HEK293 (cell line): ENCODE results near the gene NKPD1.

Experiments used
- CTCF ChIA-PET: fragments of 350-600 bp; formaldehyde crosslinking; extraction: SDS; loops from one replicate; lab custom pipeline; 2021; ENCODE audit warnings: antibody characterized with exemption; lab: Yijun Ruan, JAX
- POLR2A ChIA-PET: fragments of 300-600 bp; formaldehyde crosslinking; extraction: SDS; loops from one replicate; lab custom pipeline; 2020; ENCODE audit warnings: antibody characterized with exemption, inconsistent platforms; lab: Yijun Ruan, JAX
- H3K27ac ChIP-seq: fragments of 200-500 bp; sonication (Bioruptor generic); 2 replicates; pipeline ENCODE4 v1.5.1; 2014; ENCODE audit warnings: low read depth, low read length, control low read depth, inconsistent platforms; ENCODE audit errors: extremely low read depth
- H3K36me3 ChIP-seq, 2 experiments: fragments of 200-500 bp in 1 of 2; sonication (Bioruptor generic) in 1 of 2; 1 replicate in 1 of 2; 2 replicates in 1 of 2; pipeline ENCODE4 v1.5.1; 2014 to 2017; ENCODE audit warnings: inconsistent platforms in 2 of 2, low read length in 2 of 2; ENCODE audit not compliant: control insufficient read depth in 2 of 2, insufficient read depth in 1 of 2
- H3K4me1 ChIP-seq: fragments of 200-500 bp; sonication (Bioruptor generic); 2 replicates; pipeline ENCODE4 v1.5.1; 2014; ENCODE audit warnings: mild to moderate bottlenecking, low read length, inconsistent platforms; ENCODE audit not compliant: control insufficient read depth, insufficient read depth
- H3K4me3 ChIP-seq: 2 replicates; pipeline ENCODE4 v1.5.1; 2011; ENCODE audit warnings: low read depth, mild to moderate bottlenecking, control low read depth, low read length, moderate library complexity
- H3K9me3 ChIP-seq: fragments of 200-500 bp; sonication (Bioruptor generic); 2 replicates; pipeline ENCODE4 v1.5.1; 2014; ENCODE audit warnings: low read depth, low read length, inconsistent platforms; ENCODE audit not compliant: control insufficient read depth, insufficient read depth
- CTCF ChIP-seq: fragments of 450-650 bp; formaldehyde crosslinking; IDR thresholded peaks from 2 replicates; pipeline ENCODE4 v1.5.1; 2016; ENCODE audit warnings: missing biosample characterization, missing genetic modification characterization
- GFI1B ChIP-seq: fragments of 450-650 bp; formaldehyde crosslinking; IDR thresholded peaks from 2 replicates; pipeline ENCODE4 v1.5.1; 2016; ENCODE audit warnings: missing biosample characterization, missing genetic modification characterization
- GLI4 ChIP-seq: fragments of 450-650 bp; formaldehyde crosslinking; IDR thresholded peaks from 2 replicates; pipeline ENCODE4 v1.5.1; 2016; ENCODE audit warnings: missing biosample characterization, missing genetic modification characterization
- KLF8 ChIP-seq: fragments of 450-650 bp; formaldehyde crosslinking; IDR thresholded peaks from 2 replicates; pipeline ENCODE4 v1.5.1; 2016; ENCODE audit warnings: missing biosample characterization, missing genetic modification characterization
- KLF9 ChIP-seq: fragments of 450-650 bp; formaldehyde crosslinking; IDR thresholded peaks from 2 replicates; pipeline ENCODE4 v1.5.1; 2016; ENCODE audit warnings: missing biosample characterization, missing genetic modification characterization, low read depth
- SALL2 ChIP-seq: fragments of 450-650 bp; formaldehyde crosslinking; IDR thresholded peaks from 2 replicates; pipeline ENCODE4 v1.5.0; 2017; ENCODE audit warnings: missing biosample characterization, mild to moderate bottlenecking, missing genetic modification characterization, borderline replicate concordance
- SCRT1 ChIP-seq: fragments of 450-650 bp; formaldehyde crosslinking; IDR thresholded peaks from 2 replicates; pipeline ENCODE4 v1.5.1; 2016; ENCODE audit warnings: missing biosample characterization, missing genetic modification characterization, borderline replicate concordance
- SP2 ChIP-seq: fragments of 450-650 bp; formaldehyde crosslinking; IDR thresholded peaks from 2 replicates; pipeline ENCODE4 v1.5.1; 2016; ENCODE audit warnings: missing biosample characterization, missing genetic modification characterization
- WT1 ChIP-seq: fragments of 450-650 bp; formaldehyde crosslinking; IDR thresholded peaks from 2 replicates; pipeline ENCODE4 v1.5.1; 2016; ENCODE audit warnings: missing biosample characterization, missing genetic modification characterization
- YY1 ChIP-seq: fragments of 450-650 bp; formaldehyde crosslinking; IDR thresholded peaks from 2 replicates; pipeline ENCODE4 v1.5.1; 2018; ENCODE audit warnings: missing biosample characterization, missing genetic modification characterization
- ZBTB10 ChIP-seq: fragments of 450-650 bp; formaldehyde crosslinking; IDR thresholded peaks from 2 replicates; pipeline ENCODE4 v1.5.1; 2016; ENCODE audit warnings: missing biosample characterization, missing genetic modification characterization
- ZBTB20 ChIP-seq: fragments of 450-650 bp; formaldehyde crosslinking; IDR thresholded peaks from 2 replicates; pipeline ENCODE4 v1.5.1; 2016; ENCODE audit warnings: missing biosample characterization, missing genetic modification characterization
- ZFP37 ChIP-seq: fragments of 450-650 bp; formaldehyde crosslinking; IDR thresholded peaks from 2 replicates; pipeline ENCODE4 v1.5.1; 2016; ENCODE audit warnings: missing biosample characterization, missing genetic modification characterization
- ZFP41 ChIP-seq: fragments of 450-650 bp; formaldehyde crosslinking; IDR thresholded peaks from 2 replicates; pipeline ENCODE4 v1.5.1; 2016; ENCODE audit warnings: missing biosample characterization, missing genetic modification characterization, borderline replicate concordance
- ZFP69B ChIP-seq: fragments of 450-650 bp; formaldehyde crosslinking; IDR thresholded peaks from 2 replicates; pipeline ENCODE4 v1.5.1; 2016; ENCODE audit warnings: missing biosample characterization, missing genetic modification characterization
- ZNF112 ChIP-seq: fragments of 450-650 bp; formaldehyde crosslinking; IDR thresholded peaks from 2 replicates; pipeline ENCODE4 v1.5.0; 2017; ENCODE audit warnings: missing biosample characterization, missing genetic modification characterization
- ZNF19 ChIP-seq: fragments of 450-650 bp; formaldehyde crosslinking; IDR thresholded peaks from 2 replicates; pipeline ENCODE4; 2016; ENCODE audit warnings: missing biosample characterization, missing genetic modification characterization, low read depth
- ZNF202 ChIP-seq: fragments of 450-650 bp; formaldehyde crosslinking; IDR thresholded peaks from 2 replicates; pipeline ENCODE4 v1.5.1; 2016; ENCODE audit warnings: missing biosample characterization, missing genetic modification characterization, borderline replicate concordance
- ZNF239 ChIP-seq: fragments of 450-650 bp; formaldehyde crosslinking; IDR thresholded peaks from 2 replicates; pipeline ENCODE4 v1.5.1; 2016; ENCODE audit warnings: missing biosample characterization, missing genetic modification characterization
- ZNF248 ChIP-seq: fragments of 450-650 bp; formaldehyde crosslinking; IDR thresholded peaks from 2 replicates; pipeline ENCODE4 v1.5.1; 2017; ENCODE audit warnings: missing biosample characterization, missing genetic modification characterization
- ZNF426 ChIP-seq: fragments of 450-650 bp; formaldehyde crosslinking; IDR thresholded peaks from 2 replicates; pipeline ENCODE4 v1.5.1; 2017; ENCODE audit warnings: missing biosample characterization, missing genetic modification characterization, mild to moderate bottlenecking, inconsistent platforms, moderate library complexity
- ZNF473 ChIP-seq: fragments of 450-650 bp; formaldehyde crosslinking; IDR thresholded peaks from 2 replicates; pipeline ENCODE4 v1.5.1; 2017; ENCODE audit warnings: missing biosample characterization, missing genetic modification characterization
- ZNF544 ChIP-seq: fragments of 450-650 bp; formaldehyde crosslinking; IDR thresholded peaks from 2 replicates; pipeline ENCODE4 v1.5.0; 2017; ENCODE audit warnings: missing biosample characterization, missing genetic modification characterization
- ZNF548 ChIP-seq: fragments of 450-650 bp; formaldehyde crosslinking; IDR thresholded peaks from 2 replicates; pipeline ENCODE4 v1.5.1; 2016; ENCODE audit warnings: missing biosample characterization, missing genetic modification characterization
- ZNF596 ChIP-seq: fragments of 450-650 bp; IDR thresholded peaks from 2 replicates; pipeline ENCODE4 v1.5.0; 2018; ENCODE audit warnings: missing biosample characterization, mild to moderate bottlenecking, missing genetic modification characterization, moderate library complexity
- ZNF654 ChIP-seq: fragments of 450-650 bp; formaldehyde crosslinking; IDR thresholded peaks from 2 replicates; pipeline ENCODE4 v1.5.1; 2016; ENCODE audit warnings: low read depth, missing biosample characterization, missing genetic modification characterization
- ZNF701 ChIP-seq: fragments of 450-650 bp; formaldehyde crosslinking; IDR thresholded peaks from 2 replicates; pipeline ENCODE4 v1.5.1; 2016; ENCODE audit warnings: missing biosample characterization, missing genetic modification characterization
- ZSCAN16 ChIP-seq: fragments of 450-650 bp; formaldehyde crosslinking; IDR thresholded peaks from 2 replicates; pipeline ENCODE4 v1.5.1; 2016; ENCODE audit warnings: missing biosample characterization, missing genetic modification characterization
- TF ChIP-seq, protein P1 (sequence below): fragments of 450-650 bp; formaldehyde crosslinking; IDR thresholded peaks from 2 replicates; pipeline ENCODE4 v1.5.1; 2017; ENCODE audit warnings: missing biosample characterization, missing genetic modification characterization
- TF ChIP-seq, protein P2 (sequence below): fragments of 450-650 bp; formaldehyde crosslinking; IDR thresholded peaks from 2 replicates; pipeline ENCODE4 v1.5.1; 2016; ENCODE audit warnings: missing biosample characterization, missing genetic modification characterization

NKPD1 gene

GRCh38 chr19:45178262-45179071 lies 17.7 kb upstream of the NKPD1 start, which contains the start of gene BLOC1S3:
Gene BLOC1S3, plus strand, starts transcription at chr19:45178784. Its CDS starts 513 bp downstream, at chr19:45179297.
- ChIA-PET CTCF (interaction anchor here (0.6 to 2.8 kb wide), 14 partner anchors 9 to 307 kb away, joined by 3 to 16 read pairs (median 4); no protein-coding TSS in a partner anchor), POLR2A (interaction anchor here (0.5 to 4.2 kb wide), 22 partner anchors 10 to 1087 kb away, joined by 3 to 54 read pairs (median 4); partner anchors contain the start of genes CLASRP, CLPTM1, ERCC2 and GEMIN7)
- H3K9me3 ChIP-seq, result no peaks in the 10 kb centered on the region
- peaks cover 8 to 9% of the 10 kb centered on the region in 2 experiments for H3K36me3 ChIP-seq
- H3K4me1 ChIP-seq, result peaks cover 8% of the 10 kb centered on the region
- H3K27ac ChIP-seq, result peak within 1 kb of the TSS; percentile 85
- H3K4me3 ChIP-seq, result peak within 1 kb of the TSS; percentile 83
- TF ChIP-seq ZSCAN16 (tag by site-specific recombination) (no peak), CTCF (tag by site-specific recombination) (peak; percentile 97), ZNF654 (tag by site-specific recombination) (no peak), ZNF202 (tag by site-specific recombination) (no peak), ZNF112 (no peak), SALL2 (tag by site-specific recombination) (no peak), ZNF239 (tag by site-specific recombination) (no peak), SCRT1 (tag by site-specific recombination) (no peak), YY1 (no peak), ZNF248 (tag by site-specific recombination) (no peak), ZNF544 (tag by site-specific recombination) (no peak), SP2 (tag by site-specific recombination) (peak; percentile 98), ZNF19 (tag by site-specific recombination) (no peak), WT1 (tag by site-specific recombination) (no peak), ZFP37 (tag by site-specific recombination) (no peak), KLF9 (tag by site-specific recombination) (peak; percentile 89), ZNF701 (tag by site-specific recombination) (no peak), ZBTB10 (tag by site-specific recombination) (no peak), ZBTB20 (tag by site-specific recombination) (peak; percentile 89), ZNF426 (tag by site-specific recombination) (no peak), KLF8 (tag by site-specific recombination) (peak; percentile 3), GFI1B (tag by site-specific recombination) (no peak), ZFP69B (no peak), ZNF548 (tag by site-specific recombination) (no peak), ZNF596 (tag by site-specific recombination) (no peak), ZNF473 (tag by site-specific recombination) (no peak), GLI4 (tag by site-specific recombination) (no peak), ZFP41 (no peak)
- TF ChIP-seq, protein P1, sequence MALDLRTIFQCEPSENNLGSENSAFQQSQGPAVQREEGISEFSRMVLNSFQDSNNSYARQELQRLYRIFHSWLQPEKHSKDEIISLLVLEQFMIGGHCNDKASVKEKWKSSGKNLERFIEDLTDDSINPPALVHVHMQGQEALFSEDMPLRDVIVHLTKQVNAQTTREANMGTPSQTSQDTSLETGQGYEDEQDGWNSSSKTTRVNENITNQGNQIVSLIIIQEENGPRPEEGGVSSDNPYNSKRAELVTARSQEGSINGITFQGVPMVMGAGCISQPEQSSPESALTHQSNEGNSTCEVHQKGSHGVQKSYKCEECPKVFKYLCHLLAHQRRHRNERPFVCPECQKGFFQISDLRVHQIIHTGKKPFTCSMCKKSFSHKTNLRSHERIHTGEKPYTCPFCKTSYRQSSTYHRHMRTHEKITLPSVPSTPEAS (tag by site-specific recombination), result no peak
- TF ChIP-seq, protein P2, sequence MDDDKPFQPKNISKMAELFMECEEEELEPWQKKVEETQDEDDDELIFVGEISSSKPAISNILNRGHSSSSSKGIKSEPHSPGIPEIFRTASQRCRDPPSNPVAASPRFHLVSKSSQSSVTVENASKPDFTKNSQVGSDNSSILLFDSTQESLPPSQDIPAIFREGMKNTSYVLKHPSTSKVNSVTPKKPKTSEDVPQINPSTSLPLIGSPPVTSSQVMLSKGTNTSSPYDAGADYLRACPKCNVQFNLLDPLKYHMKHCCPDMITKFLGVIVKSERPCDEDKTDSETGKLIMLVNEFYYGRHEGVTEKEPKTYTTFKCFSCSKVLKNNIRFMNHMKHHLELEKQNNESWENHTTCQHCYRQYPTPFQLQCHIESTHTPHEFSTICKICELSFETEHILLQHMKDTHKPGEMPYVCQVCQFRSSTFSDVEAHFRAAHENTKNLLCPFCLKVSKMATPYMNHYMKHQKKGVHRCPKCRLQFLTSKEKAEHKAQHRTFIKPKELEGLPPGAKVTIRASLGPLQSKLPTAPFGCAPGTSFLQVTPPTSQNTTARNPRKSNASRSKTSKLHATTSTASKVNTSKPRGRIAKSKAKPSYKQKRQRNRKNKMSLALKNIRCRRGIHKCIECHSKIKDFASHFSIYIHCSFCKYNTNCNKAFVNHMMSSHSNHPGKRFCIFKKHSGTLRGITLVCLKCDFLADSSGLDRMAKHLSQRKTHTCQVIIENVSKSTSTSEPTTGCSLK, result no peak
